ENCODE data around the gene MSANTD3.

- TF ChIP-seq NFIC (IDR thresholded peaks at IDR 0.05) = no peak
- no peak for TF ChIP-seq CEBPB (IDR thresholded peaks at IDR 0.05)
- TF ChIP-seq EP300 (IDR thresholded peaks at IDR 0.05; ENCODE audit: borderline replicate concordance) = no peak
- no peak for TF ChIP-seq TEAD4 (IDR thresholded peaks at IDR 0.05)
- TF ChIP-seq EGR1 (IDR thresholded peaks at IDR 0.05) = no peak
- TF ChIP-seq YY1 (IDR thresholded peaks at IDR 0.05; ENCODE audit: low read depth) = no peak
- TF ChIP-seq USF1 (IDR thresholded peaks at IDR 0.05) = no peak
- TF ChIP-seq TAF1 (IDR thresholded peaks at IDR 0.05; ENCODE audit: low read depth) = no peak
Observed at GRCh38 chr9:100489836-100490235, 62.9 kb downstream of the MSANTD3 start.

All from Ishikawa (cell line).